Measurements from ENCODE around the gene TLE4.
"Not testable (repeated sequence)": the region's sequence is repeated elsewhere in the genome, so short reads cannot be mapped to it uniquely, and the experiment has no call there.

The TLE4 gene

DNA sequence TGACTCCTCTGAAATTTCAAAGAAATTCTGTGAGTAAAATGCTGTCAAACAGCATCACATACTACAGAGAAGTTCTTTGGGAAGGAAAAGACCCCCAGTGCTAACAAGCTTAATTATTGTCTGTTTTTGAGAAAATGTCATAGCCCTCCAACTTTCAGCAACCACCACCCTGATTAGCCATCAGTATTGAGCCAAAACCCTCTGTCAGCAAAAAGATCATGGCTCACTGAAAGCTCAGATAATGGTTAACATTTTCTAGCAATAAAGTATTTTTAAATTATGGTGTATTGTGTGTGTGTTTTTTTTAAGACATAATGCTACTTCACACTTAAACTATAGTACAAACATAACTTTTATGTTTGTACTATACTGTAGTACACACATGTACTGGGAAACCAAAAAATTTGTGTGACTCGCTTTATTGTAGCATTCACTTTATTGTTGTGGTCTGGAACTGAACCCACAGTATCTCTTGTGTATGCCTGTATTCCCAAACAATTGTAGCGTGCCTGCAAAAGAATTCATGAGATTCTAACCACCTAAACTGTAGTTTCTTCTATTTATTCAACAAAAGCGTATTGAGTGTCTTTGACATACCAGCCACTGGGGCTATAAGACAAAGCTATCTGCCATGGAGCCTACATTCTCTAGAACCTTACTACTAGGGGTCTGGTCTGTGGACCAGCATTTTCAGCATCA, 31.6 kb downstream of the TLE4 start:
- DNase-seq (ENCODE audit: low read depth in 3 of 3) = no peak

DNA sequence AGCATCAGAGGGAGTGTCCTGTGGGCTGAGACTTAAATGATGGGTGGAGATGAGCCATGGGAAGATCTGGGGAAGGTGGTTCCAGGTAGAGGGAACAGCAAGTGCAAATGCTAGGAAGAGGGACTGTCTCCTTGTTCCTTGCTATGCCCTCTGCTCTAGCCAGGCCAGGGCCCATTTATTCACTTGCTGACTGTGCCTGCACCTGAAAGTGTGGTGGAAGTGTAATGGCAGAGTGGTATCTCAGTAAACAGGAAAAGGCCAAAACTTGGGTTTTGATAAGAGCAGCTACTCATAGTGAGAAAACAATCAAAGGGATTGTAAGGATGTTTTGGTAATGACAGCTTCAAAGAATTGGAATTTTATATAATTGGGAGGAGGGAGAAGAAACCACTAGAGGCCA, 32.4 kb downstream of the TLE4 start:
- DNase-seq (ENCODE audit: low read depth in 3 of 3) = no peak

DNA sequence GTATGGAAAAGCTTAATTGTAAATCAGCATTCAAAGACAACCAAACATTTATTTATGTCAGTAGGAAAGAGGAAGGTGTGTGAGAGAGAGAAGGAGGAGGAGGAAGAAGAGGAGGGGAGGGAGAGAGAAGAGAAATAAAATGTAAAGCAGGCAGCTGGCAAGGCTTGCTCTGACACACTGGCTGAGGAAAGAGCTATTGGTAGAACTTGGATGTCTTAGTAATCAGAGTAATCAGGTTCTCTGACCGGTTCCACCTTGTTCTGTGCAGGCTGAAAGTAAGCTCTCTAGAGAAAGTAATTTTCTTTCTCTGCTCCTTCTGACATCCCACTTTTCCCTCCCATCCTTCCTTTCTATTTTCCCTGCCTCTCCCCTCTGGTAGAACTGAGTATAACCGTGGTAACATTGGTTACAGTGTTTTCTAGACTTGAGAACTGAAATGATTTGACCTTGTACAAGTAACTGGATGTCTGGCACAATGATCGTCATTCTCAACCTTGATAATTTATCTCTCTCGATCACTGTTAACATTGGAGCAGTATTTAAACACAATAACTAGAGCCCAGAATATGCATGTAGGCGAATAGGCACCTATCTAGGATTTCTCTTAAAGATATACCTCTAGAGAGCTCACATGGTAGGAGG, 33.3 kb downstream of the TLE4 start:
- DNase-seq (ENCODE audit: low read depth in 3 of 3) = no peak

DNA sequence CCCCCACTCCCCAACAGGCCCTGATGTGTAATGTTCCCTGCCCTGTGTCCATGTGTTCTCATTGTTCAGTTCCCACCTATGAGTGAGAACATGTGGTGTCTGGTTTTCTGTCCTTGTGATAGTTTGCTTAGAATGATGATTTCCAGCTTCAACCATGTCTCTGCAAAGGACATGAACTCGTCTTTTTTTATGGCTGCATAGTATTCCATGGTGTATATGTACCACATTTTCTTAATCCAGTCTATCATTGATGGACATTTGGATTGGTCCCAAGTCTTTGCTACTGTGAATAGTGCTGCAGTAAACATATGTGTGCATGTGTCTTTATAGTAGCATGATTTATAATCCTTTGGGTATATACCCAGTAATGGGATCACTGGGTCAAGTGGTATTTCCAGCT, 34.8 kb downstream of the TLE4 start:
- DNase-seq (ENCODE audit: low read depth in 3 of 3) = not testable (repeated sequence)

DNA sequence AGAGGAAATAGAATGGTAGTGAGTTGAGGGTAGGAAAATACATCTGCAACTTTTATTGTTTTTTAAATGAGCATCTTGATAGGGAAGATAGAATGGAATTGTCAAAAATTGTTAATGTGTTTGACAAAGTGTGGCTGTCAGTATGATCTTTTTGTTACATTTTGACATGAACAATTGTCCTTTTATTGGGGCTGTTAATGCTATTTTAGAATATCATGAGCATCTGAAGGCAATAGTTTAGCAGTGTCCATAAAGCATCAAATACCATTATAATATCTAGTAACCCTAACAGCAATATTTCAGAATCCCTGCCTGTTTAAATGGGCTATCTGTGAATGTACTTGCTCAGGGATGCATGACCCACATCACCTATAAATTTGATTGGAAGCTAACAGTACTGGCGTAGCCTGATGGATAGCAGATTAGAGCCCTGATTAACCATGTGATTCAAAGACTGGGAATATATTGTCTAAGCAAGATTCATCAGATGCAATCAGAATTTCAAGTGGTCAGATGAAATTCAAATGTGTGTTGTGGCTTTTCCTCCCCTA, 37.8 kb downstream of the TLE4 start:
- DNase-seq (ENCODE audit: low read depth in 3 of 3) = no peak

DNA sequence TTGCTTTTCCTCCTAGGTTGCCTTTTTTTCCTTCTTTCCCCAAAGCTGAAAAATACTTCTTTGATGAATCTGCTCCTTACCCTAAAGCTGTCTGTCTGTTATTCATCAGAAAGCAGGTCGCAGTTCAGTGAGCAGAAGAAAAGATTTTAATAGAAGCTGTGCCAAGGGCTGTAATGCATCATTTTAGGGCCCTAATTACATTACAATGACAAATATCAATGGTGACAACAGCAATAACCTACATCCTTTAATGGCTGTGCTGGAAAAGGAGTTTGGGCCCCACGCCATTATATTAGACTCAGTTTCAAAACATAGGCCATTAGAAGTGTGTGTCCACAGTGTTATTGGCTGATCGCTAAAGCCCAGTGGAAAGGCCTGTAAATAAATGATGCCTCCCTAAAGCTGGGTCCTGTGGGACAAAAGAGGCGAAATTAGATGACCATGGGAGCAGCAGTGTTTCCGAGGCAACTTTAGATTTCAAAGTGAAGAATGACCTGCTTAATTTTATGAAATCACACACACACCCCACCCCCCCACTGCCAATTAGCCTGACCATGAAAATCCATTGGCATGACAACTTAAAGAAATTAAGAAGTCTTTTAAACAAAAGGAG, 38.4 kb downstream of the TLE4 start:
- DNase-seq (ENCODE audit: low read depth in 3 of 3) = no peak

DNA sequence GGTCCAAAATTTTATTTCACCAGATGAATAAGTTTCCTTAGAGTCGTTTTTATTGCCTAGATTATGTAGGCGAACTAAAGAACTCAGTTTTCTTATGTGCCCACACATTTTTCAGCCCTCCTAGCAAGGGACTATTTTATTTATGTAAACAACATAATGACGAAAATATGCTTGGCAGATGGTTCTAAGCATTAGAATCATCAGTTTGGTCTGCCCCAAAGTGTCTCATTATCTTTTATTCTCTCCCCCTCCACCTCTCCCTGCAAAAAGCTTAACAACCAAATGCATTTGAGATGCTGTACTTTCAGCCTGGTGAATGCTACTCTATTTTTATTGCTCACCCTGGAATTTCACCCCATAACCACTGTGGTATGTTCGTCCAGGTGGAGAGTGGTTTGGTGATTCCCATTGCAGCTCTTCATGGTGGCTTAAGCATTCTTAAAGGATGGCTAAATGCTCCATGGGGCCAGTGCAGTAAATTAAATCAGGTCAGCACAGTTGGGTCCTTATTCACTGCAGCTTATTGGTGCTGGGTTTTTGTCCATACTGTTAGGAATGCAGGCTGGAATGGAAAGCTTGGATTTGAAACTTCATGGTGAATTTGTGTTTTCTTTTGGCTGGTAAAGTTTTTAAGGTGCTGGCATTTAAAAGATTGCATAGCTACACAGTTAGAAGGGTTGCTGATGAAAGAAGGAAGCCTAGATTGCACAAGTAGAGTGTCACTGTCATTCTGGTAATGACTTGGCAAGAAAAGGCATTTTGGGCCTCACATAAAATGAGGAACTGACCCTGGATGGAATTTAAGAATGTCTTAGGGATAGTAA, 39.2 kb downstream of the TLE4 start:
- no peak for DNase-seq (ENCODE audit: low read depth in 3 of 3)

DNA sequence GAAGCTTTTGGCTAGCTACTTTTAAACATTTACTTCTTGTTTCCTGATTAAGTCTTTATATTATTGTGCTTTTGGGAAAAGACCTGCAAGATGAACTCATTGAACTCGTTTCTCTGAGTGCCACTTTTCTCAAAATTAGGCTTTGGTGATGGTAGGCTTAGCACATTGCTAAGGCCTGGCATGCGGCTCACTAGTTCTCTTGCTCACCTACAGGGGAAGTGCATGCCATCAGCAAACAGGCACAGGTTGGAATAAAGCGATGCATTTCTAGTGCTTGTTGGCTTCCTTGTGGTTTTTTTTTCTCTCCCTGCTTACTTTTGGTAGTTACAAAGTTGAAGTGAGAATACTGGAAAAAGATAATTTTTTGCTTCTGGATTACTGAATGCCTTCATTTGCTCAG, 41.4 kb downstream of the TLE4 start:
- no peak for DNase-seq (ENCODE audit: low read depth in 3 of 3)

DNA sequence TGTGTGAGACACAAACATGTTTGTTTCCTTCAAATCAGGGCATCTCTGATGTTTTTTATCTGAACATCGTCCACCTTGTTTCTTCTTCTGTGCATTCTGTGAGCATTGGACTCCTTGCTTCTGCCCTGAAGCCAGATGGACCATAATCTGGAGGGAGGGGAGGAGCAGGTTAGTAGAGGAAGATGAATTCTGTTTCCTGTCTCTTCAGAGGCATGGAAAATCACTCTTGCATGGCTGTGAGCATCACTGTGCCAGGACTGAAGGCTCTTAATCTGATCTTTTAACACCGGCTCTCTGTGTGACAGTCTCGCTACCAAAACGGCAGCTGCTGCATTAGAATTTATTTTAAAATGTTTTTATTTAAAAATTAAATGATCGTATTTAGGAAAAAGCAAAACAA, 43.3 kb downstream of the TLE4 start:
- DNase-seq (ENCODE audit: low read depth in 3 of 3) = no peak

DNA sequence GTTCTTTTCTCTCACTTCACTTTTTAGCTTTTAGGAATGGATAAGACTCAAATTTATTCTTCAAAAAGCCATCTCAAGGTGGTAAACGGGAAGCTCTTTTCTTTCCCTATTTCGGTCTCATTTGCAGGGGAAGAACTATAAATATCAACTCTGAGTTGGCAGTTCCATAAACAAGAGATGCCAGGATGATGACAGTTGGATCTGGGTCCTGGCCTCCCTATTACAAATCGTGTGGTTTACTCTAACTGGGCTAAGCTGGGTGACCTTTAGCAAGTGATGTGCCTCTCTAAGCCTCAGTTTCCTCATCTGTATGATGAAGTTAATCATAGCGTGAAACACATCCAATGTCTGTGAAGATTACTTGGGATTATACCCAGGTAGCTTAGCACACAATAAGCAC, 44.2 kb downstream of the TLE4 start:
- DNase-seq (ENCODE audit: low read depth in 3 of 3) = no peak

DNA sequence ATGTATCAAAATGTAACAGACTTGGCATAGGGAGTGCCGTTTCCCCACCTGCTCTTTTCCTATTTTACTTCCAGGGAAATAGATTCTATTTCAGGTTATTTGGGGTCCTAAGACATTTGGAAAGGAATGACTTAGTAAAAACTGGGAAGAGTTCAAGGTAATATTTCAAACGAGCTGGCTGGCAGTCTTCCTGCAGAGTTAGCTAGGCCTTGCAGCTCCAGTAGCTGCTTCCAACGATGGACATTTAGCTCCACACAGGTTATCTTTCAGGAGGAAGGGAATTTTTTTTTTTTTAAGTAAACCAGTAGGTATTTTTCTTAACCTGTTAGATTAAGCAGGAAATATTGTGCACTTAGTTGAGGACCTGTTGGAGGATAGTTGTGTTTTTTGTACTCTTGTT, 45.2 kb downstream of the TLE4 start:
- DNase-seq (ENCODE audit: low read depth in 3 of 3) = no peak

DNA sequence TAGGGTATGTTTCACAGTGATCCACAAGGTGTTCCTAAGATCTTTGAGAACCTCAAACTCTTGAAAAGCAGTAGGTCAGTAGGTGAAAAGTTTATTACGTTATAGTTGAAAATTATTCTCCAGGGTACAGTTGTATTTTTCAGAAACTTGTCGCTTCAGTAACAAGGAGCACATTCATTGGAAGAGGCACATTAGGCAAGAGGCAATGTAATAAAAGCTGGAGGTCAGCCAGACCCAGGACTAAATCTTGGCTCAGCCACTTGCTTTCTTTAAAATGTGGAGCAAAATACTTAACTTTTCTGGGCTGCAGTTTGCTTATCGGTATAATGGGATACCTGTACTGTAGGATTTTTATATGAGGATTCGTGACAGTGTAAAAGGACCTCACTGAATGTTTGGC, 45.6 kb downstream of the TLE4 start:
- DNase-seq (ENCODE audit: low read depth in 3 of 3) = no peak

DNA sequence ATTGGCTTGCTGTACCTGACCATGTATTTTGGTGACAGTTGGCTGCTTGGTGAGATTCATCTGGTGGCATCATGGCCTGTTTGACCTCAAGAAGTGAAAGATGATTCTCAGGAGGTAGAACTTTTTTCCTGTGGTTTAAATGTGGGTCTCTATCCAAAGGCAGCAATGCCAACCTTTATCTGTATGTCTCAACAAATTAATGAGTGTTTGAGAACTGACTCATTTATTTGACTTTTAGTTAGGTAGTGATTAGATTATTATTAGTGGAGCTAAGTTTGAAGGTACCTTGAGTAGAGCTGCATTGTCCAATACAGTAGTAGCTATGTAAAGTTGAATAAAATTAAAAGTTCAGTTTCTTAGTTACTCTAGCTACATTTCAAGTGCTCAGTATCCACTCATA, 48.2 kb downstream of the TLE4 start:
- no peak for DNase-seq (ENCODE audit: low read depth in 3 of 3)

DNA sequence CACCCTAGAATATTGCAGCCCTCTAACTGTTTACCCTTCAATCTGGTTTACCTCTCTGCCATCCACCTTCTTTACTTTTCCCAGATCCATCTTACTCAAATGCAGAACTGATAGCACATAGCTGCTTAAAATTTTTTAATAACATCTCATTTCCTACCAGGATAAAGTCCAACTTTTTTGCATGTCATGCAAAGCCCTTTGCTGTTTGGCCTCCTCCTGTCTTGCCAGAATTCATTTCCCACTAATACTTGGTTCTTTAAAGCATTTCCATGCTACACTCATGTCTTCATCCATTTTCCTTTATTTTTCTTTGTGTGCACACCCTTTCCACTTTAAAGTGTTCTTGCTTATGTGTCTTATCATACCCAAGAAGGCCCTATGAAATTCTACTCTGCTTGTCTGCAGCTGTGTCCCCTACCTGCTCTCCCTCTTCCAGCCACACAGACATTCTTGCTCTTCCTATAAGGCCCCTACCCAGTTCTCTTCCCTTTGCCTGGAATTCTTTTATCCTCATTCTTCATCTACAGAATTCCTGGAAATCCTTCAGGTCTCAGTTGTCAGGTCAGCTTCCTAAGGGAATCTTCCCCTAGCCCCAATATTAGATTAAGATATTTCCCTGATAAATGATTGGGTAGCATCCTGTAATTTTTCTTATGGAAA, 50.3 kb downstream of the TLE4 start:
- DNase-seq (ENCODE audit: low read depth in 3 of 3) = no peak

DNA sequence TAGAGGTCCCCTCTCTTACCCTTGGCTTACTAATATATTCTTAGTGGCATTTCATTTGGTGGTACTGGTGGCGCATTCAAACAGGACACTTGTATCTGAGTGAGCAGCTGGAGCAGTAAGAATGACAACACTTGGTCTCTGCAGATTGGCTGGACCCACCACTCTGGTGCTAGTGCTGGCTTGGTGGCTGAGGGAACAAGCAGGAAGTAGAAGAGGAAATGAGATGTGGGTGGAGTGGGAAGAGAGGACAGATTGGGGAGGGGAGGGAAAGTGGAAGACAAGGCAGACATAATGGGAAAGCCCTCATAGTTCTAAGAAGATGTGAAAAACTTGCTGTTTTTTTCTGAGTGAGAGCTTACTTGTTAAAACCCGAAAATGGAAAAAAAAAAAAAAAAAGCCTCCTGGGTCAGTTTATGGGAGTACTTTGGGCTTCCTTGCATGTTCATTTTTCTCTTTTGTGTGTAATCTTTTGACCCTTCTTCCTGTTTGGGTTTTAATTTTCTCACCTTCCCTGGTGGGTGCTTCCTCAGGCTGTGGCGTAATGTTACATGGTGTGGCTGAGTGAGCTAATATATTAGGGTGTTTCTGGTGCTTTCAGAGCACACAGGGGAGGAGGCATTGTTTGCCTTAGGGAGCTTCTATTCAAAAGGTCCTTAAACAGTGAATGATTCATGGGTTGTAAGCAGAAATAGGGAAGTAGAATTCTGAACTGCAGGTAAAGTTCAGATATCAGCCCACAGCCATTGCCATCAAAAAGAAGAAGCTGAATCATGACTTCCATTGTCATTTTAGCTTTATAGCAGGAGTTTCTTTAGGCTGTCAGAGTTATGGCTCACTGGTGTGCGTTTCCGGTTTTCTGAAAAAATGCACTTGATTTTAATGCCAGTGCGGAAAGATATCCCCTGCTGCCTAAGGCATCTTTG, 52.3 kb downstream of the TLE4 start:
- DNase-seq (ENCODE audit: low read depth in 3 of 3) = peak in 1 of 3 donors; percentile 13

DNA sequence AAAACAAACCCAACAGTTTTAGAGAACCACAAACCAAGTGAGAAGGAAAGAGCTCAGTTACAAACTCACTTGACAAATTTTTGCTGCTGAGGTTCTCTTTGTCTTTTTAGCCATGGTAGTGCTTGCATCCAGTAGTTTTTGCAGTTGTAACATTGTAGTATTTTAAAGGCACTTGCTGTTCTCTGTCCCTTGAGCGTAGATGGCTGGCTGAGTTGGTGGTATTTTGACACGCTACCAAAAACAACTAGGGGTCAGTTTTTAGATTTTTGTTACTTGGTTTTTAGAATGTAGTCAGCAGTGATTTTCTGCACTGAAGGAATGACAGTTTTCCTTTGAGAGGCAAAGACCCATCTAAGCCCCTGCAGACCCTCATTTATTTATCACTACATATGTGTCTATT, 58.0 kb downstream of the TLE4 start:
- no peak for DNase-seq (ENCODE audit: low read depth in 3 of 3)

DNA sequence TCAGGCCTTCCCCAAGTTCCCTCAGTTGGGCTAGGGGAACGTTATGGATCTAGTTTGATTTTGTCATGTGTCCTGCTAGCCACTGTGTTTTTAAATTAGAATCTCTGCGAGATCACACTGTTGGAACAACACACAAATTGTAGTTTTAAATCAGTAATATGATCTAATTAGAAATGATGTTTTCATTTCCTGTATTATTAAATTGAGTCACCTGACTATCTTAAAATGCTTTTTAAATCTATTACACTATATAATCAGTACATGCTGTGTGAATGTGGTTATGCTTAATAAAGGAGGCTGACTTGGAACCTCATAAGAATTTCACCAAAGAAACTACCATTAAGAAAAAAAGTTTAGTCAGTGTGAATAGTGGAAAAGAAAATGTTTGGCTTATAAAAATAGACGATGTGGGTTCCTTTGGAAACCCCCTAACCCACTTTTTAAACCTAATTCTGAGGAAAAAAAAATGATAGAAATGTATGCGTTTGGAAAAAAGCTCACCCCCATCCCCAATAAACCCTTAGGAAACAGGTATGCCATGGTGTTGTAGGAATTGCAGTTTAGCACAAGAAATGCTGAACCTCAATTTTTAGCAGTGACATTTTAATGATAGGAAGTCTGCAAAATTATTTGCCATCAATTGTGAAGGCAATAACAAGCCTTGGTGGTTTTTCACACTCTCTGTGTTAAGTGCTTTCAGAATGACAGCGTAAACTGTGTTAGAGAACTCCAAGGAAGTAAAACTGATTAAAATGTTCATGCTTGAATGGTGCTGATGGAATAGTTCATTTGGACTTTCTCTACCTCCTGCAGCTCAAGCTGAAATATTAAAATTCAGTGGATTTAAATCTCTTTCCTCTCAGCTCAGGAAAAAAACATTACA, 59.0 kb downstream of the TLE4 start:
- no peak for DNase-seq (ENCODE audit: low read depth in 3 of 3)

DNA sequence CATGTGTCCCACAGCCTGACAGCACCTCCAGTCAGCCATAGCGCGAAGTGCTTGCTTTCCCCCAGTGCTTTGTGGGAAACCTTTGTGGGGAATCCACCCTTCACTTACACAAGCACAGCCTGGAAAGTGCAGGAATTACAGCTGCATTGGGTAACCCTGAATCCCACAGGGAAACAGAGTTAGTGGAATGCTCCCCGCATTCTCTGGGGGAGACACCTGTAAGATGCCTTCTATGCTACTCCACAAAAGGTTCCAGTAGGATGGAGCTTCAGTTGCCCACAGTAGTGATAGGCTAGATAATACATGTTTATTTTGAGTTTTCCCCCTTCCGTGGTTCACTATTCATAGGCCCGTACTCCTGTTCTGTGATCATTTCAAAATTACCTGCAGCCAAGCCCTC, 60.3 kb downstream of the TLE4 start:
- DNase-seq (ENCODE audit: low read depth in 3 of 3) = no peak

DNA sequence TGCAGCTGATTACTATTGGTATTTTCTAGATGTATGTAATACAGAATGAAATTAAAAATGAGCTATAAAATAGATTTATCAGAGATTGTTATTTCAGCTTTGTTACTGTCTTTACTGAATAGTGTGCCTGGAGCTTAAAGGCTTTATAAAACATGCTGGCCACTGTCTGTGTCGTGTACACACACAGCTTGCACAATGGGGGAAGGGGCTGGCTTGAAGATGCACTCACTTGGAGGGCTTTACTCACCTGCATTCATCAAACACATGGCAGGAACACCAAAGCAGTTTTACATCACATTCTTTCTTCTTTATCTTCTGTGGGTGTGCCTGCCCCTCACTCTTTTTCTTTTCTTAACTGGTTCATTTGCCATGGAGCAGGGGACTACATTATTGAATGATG, 60.9 kb downstream of the TLE4 start:
- no peak for DNase-seq (ENCODE audit: low read depth in 3 of 3)

DNA sequence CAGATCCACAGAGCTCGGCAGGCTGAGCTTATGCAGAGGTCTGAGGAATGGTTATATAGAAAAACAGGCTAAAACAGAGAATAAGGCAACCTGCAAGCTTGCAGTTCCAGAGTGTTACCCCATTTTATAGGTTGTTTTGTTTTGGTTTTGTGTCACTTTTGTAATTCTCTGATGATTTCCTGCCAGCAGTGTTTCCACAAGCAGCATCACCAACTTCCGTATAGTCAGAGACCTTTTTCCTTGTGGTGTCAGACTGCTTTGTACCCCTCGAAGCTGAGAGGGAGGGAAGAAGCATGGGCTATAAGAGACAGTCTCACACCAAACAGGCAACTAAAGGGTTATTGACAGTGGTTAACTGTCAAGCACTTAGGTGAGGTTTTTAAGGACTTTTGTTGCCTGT, 61.8 kb downstream of the TLE4 start:
- no peak for DNase-seq (ENCODE audit: low read depth in 3 of 3)

Measured in stimulated activated CD4-positive, alpha-beta T cell treated with anti-CD3 and anti-CD28 coated beads, TNF-alpha, amount 100 ng/mL, for 48 hours (primary cell).